Subcutaneous abdominal adipose tissue (tissue), 5 donors: Measurements from ENCODE around the gene RASAL2.
"Not testable (repeated sequence)": the region's sequence is repeated elsewhere in the genome, so short reads cannot be mapped to it uniquely, and the experiment has no call there.

Experiments
- H3K27ac ChIP-seq: one replicate; pipeline ENCODE4 v1.7.0; 2013; ENCODE audit warnings: low read depth, mild to moderate bottlenecking, inconsistent platforms, low read length, moderate library complexity
- H3K27me3 ChIP-seq, 5 donors: one replicate each; pipeline ENCODE4 v1.7.0; 2013; ENCODE audit warnings: low read length in 5 of 5, inconsistent platforms in 1 of 5; ENCODE audit not compliant: control insufficient read depth in 5 of 5, insufficient read depth in 4 of 5
- H3K36me3 ChIP-seq, 5 donors: one replicate each; pipeline ENCODE4 v1.7.0; 2013; ENCODE audit warnings: low read length in 5 of 5; ENCODE audit not compliant: control insufficient read depth in 5 of 5, insufficient read depth in 5 of 5
- H3K4me1 ChIP-seq, 5 donors: one replicate each; pipeline ENCODE4 v1.7.0; 2013; ENCODE audit warnings: low read length in 5 of 5, mild to moderate bottlenecking in 3 of 5, moderate library complexity in 1 of 5; ENCODE audit not compliant: control insufficient read depth in 5 of 5, insufficient read depth in 5 of 5
- H3K4me3 ChIP-seq, 5 donors: one replicate each; pipeline ENCODE4 v1.7.0; 2013; ENCODE audit warnings: low read length in 5 of 5, low read depth in 1 of 5
- H3K9ac ChIP-seq, 5 donors: one replicate each; pipeline ENCODE4 v1.7.0; 2013; ENCODE audit warnings: low read length in 5 of 5, mild to moderate bottlenecking in 4 of 5, moderate library complexity in 3 of 5
- H3K9me3 ChIP-seq, 5 donors: one replicate each; pipeline ENCODE4 v1.7.0; 2013; ENCODE audit warnings: low read length in 5 of 5; ENCODE audit not compliant: control insufficient read depth in 5 of 5
- donor health status: healthy.
- donor health status: healthy.
- donor health status: healthy.
- donor health status: healthy.
- donor health status: healthy.

Gene RASAL2

GRCh38 chr1:178310685-178311105 is 216.8 kb downstream of the RASAL2 start:
- no peaks in the 10 kb centered on the region for H3K27me3 ChIP-seq
- H3K36me3 ChIP-seq = no peaks in the 10 kb centered on the region
- no peaks in the 10 kb centered on the region for H3K9me3 ChIP-seq
- peaks cover 2 to 11% (median 8%) of the 10 kb centered on the region in 5 donors for H3K4me1 ChIP-seq
- no peak overlapping the region for H3K9ac ChIP-seq
- no peak overlapping the region for H3K27ac ChIP-seq
- H3K4me3 ChIP-seq = no peak overlapping the region

- Histone ChIP-seq H3K27ac (no peak overlapping the region), H3K9ac (peak overlapping the region in 1 of 5 donors; percentile 23), H3K36me3 (no peaks in the 10 kb centered on the region), H3K27me3 (no peaks in the 10 kb centered on the region), H3K4me1 (peaks cover 2 to 11% (median 8%) of the 10 kb centered on the region in 5 donors), H3K4me3 (no peak overlapping the region), H3K9me3 (no peaks in the 10 kb centered on the region)
Measured at GRCh38 chr1:178311164-178311563, 217.3 kb downstream of the RASAL2 start.

- not testable (repeated sequence) for H3K27ac ChIP-seq, H3K4me1 ChIP-seq, H3K9me3 ChIP-seq, H3K36me3 ChIP-seq, H3K27me3 ChIP-seq, H3K9ac ChIP-seq, H3K4me3 ChIP-seq
Measured at GRCh38 chr1:178320280-178320982, 226.5 kb downstream of the RASAL2 start.

GRCh38 chr1:178323067-178323466 is 229.2 kb downstream of the RASAL2 start:
- H3K27me3 ChIP-seq = no peaks in the 10 kb centered on the region
- no peak overlapping the region for H3K4me3 ChIP-seq
- H3K36me3 ChIP-seq = no peaks in the 10 kb centered on the region
- H3K27ac ChIP-seq = no peak overlapping the region
- H3K9ac ChIP-seq = no peak overlapping the region
- H3K4me1 ChIP-seq = no peaks in the 10 kb centered on the region
- H3K9me3 ChIP-seq = no peaks in the 10 kb centered on the region

- Histone ChIP-seq H3K27ac (no peak overlapping the region), H3K9me3 (no peaks in the 10 kb centered on the region), H3K36me3 (no peaks in the 10 kb centered on the region), H3K4me3 (no peak overlapping the region), H3K4me1 (no peaks in the 10 kb centered on the region), H3K9ac (no peak overlapping the region), H3K27me3 (no peaks in the 10 kb centered on the region)
Measured at GRCh38 chr1:178324003-178324402, 230.1 kb downstream of the RASAL2 start.

- Histone ChIP-seq H3K4me3 (no peak overlapping the region), H3K36me3 (no peaks in the 10 kb centered on the region), H3K27ac (no peak overlapping the region), H3K9ac (no peak overlapping the region), H3K4me1 (no peaks in the 10 kb centered on the region), H3K27me3 (no peaks in the 10 kb centered on the region), H3K9me3 (no peaks in the 10 kb centered on the region)
Measured at GRCh38 chr1:178328728-178329127, 234.8 kb downstream of the RASAL2 start.

- Histone ChIP-seq H3K27ac (no peak overlapping the region), H3K9ac (no peak overlapping the region), H3K4me3 (no peak overlapping the region), H3K27me3 (no peaks in the 10 kb centered on the region), H3K4me1 (no peaks in the 10 kb centered on the region), H3K36me3 (no peaks in the 10 kb centered on the region), H3K9me3 (no peaks in the 10 kb centered on the region)
Measured at GRCh38 chr1:178330153-178330552, 236.2 kb downstream of the RASAL2 start.

- Histone ChIP-seq H3K4me1 (no peaks in the 10 kb centered on the region), H3K27ac (no peak overlapping the region), H3K27me3 (no peaks in the 10 kb centered on the region), H3K9ac (no peak overlapping the region), H3K36me3 (no peaks in the 10 kb centered on the region), H3K4me3 (no peak overlapping the region), H3K9me3 (no peaks in the 10 kb centered on the region)
Measured at GRCh38 chr1:178330848-178331497, 237.1 kb downstream of the RASAL2 start.

- no peak overlapping the region for H3K4me3 ChIP-seq
- no peaks in the 10 kb centered on the region for H3K27me3 ChIP-seq
- no peak overlapping the region for H3K27ac ChIP-seq
- H3K36me3 ChIP-seq = no peaks in the 10 kb centered on the region
- H3K4me1 ChIP-seq = peaks cover 0 to 3% (median 0%) of the 10 kb centered on the region in 5 donors
- no peak overlapping the region for H3K9ac ChIP-seq
- H3K9me3 ChIP-seq = no peaks in the 10 kb centered on the region
Measured at GRCh38 chr1:178335426-178335825, 241.5 kb downstream of the RASAL2 start.

GRCh38 chr1:178337091-178337706 is 243.3 kb downstream of the RASAL2 start:
- Histone ChIP-seq H3K27me3 (no peaks in the 10 kb centered on the region), H3K36me3 (no peaks in the 10 kb centered on the region), H3K27ac (no peak overlapping the region), H3K9ac (no peak overlapping the region), H3K4me3 (no peak overlapping the region), H3K4me1 (peaks cover 0 to 16% (median 3%) of the 10 kb centered on the region in 5 donors), H3K9me3 (no peaks in the 10 kb centered on the region)
